PFSK-1 (cell line): Measurements from ENCODE around the gene FAM120C.

ENCODE experiments used
- FOXP2 ChIP-seq: optimal IDR thresholded peaks from 2 replicates; pipeline ENCODE3; 2011; ENCODE audit warnings: borderline replicate concordance, control low read depth, inconsistent platforms; ENCODE audit not compliant: insufficient read depth; ENCODE audit errors: extremely low read length, extremely low read depth
- POLR2AphosphoS5 ChIP-seq: IDR thresholded peaks from 2 replicates; pipeline ENCODE4 v1.6.1; 2012; ENCODE audit warnings: low read depth, mild to moderate bottlenecking, control low read depth, low read length, moderate library complexity
- REST ChIP-seq, 2 experiments: IDR thresholded peaks; 2 replicates each; pipeline versions ENCODE4 v1.6.1 to v1.8.0; 2011 to 2012; ENCODE audit warnings: low read depth in 2 of 2, low read length in 2 of 2, control low read depth in 1 of 2, inconsistent platforms in 1 of 2, mild to moderate bottlenecking in 1 of 2, moderate library complexity in 1 of 2; ENCODE audit not compliant: insufficient read depth in 1 of 2
- SIN3A ChIP-seq: IDR thresholded peaks from 2 replicates; pipeline ENCODE4 v1.6.1; 2012; ENCODE audit warnings: mild to moderate bottlenecking, low read length, moderate library complexity, borderline replicate concordance; ENCODE audit not compliant: insufficient read depth
- TAF1 ChIP-seq: IDR thresholded peaks from 2 replicates; pipeline ENCODE4 v1.6.1; 2012; ENCODE audit warnings: low read length, control low read depth, borderline replicate concordance; ENCODE audit not compliant: insufficient read depth

GRCh38 chrX:54067766-54068165 lies 115.3 kb downstream of the FAM120C start:
- TF ChIP-seq POLR2AphosphoS5 (no peak), TAF1 (no peak), SIN3A (no peak), REST (IDR thresholded peaks at IDR 0.05; ENCODE audit: insufficient read depth in 1 of 2, low read depth in 2 of 2, low read length in 2 of 2) (no peak), FOXP2 (no peak)
